GM19023 (cell line): ENCODE results near the gene MAML1.

Experiments
- ATAC-seq: cut with Tn5 transposase; IDR thresholded peaks from one replicate; pipeline ENCODE4 v1.9.1; 2021; ENCODE audit warnings: mild to moderate bottlenecking, moderate library complexity; ENCODE audit not compliant: unreplicated experiment

Gene MAML1

DNA sequence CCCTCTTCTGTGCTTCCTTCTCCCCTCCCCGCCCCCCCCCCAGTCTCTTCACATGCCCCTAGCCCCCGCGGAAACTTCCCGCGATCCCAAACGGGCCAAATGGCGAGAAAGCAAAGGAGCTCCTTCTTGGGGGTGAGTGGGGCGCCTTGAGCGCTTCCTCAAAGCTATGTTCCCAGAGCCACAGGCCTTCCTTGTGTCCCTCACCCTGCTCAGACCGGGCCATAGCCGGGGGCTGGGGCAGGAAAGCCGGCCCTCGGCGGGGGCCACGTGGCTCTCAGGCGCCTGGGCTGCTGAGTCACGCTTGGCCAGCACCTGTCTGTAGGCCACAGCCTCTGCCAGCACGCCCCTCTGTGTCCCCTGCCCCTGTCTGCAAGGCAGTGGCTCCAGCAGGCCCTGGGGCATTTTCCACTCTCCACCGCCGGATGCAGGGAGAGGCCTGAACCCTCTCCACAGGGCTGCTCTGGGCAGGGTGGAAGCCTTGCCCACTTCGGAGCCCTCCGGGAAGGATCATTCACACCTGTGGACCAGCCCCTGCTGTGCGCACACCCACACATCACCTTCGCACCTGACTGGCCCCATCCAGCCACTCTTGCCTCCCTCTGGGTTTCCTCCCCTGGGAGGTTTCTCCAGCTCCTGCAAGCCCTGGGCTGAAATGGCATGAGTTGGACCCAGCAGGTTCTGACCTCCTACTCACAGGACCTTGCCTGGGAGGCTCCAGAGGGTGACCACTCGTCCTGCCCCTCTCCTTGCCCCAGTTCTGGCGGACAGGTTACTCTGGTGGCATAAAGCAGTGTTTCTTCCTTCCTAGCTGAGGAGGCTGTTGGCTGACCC lies 86.9 kb downstream of the MAML1 start:
- ATAC-seq = no peak

- ATAC-seq = no peak
Measured at GRCh38 chr5:179820127-179820482, 87.5 kb downstream of the MAML1 start.

DNA sequence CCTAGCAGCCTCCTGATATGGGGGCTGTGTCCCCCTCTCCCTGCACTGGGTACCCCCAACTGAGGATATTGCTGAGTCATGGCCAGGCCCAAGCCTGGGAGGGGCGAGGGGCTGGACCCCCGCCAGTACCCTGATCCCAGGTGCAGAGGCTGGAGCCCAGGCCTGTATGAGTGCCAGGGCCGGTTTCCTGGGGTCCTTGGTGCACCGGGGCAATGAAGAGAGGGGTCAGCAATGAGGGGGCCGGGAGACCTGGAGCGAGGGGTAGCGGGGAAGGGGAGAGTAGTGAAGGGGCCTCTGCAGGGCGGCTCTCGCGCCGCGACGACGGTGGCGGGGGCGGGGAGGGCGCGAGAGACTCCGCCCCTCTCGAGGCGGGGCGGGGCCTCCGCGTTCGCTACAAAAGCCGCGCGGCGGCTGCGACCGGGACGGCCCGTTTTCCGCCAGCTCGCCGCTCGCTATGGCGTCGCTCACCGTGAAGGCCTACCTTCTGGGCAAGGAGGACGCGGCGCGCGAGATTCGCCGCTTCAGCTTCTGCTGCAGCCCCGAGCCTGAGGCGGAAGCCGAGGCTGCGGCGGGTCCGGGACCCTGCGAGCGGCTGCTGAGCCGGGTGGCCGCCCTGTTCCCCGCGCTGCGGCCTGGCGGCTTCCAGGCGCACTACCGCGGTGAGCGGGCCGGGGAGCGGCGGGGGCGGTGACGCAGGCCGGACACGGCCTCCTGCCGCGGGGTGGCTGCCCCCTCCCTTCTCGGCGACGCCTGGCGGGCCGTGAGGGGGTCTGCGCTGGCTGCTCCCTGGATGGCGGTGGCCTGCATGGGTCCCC lies 88.1 kb downstream of the MAML1 start, which contains the start of gene SQSTM1:
Gene SQSTM1 (plus strand): TSS at position 423 of the 815 bp plus-strand sequence. CDS start 32 bp downstream, at position 455.
- peak; percentile 41 for ATAC-seq

DNA sequence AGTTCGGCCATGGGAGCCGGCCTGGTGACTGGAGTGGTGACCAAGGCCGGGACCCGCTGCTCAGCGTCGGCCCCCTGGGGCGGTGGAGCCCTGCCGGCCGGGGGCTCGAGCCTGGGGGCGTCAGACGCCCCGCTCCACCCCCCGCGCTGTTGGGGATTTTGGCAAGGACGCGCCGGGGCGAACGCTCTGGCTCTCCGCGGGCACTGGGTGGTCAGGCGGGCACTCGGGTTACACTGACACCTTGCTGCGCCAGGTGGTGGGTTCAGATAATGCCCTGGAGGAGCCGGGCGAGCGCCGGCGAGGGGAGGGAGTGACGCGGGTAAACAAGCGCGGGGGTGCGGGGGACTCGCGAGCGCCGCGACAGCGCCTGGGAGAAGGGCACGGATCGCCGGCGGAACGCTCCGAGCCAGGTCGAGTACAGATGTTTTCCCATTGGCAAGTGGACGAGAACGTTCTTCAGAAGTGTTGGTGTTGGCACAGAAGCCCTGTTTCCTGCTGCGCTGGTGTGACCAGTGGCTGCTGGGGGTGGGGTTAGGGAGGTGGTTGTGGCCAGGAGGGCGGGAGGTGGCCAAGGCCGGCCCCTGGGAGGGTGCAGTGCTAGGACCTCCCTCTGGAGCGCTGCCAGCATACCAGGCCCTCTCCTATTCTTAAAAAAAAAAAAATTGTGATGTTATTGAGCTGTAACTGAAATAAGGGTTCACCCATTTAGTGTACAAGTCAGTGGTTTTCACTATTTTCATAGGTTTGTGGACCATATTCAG lies 88.9 kb downstream of the MAML1 start:
- ATAC-seq = peak; percentile 42

GRCh38 chr5:179822059-179822432 lies 89.4 kb downstream of the MAML1 start:
- ATAC-seq = no peak

DNA sequence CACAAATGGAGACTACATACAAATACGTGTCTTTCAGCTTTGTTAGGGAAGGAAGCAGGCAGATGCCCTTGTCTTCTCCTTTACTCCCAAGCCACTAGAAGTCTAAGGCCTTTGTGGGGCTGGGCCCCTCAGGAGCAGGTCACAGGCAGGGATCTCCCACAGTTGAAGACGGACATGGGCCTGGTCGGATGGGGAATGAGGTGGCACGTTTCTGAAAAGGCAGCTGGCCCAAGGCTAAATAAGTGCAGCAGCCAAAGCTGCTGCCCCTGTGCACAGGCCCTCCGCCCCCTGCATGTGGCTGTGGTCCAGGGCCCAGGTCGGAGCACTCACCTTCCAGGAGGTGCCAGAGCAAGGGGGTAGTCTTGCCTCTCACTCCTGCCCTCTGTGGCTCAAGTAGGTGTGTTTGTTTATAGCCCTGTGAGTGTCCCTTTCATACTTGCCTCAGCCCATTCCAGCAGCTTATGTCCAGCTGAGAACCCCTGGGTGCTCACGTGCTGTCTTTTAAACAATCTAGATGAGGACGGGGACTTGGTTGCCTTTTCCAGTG lies 89.9 kb downstream of the MAML1 start:
- no peak for ATAC-seq

- ATAC-seq = no peak
Measured at GRCh38 chr5:179823937-179824744, 91.5 kb downstream of the MAML1 start.

DNA sequence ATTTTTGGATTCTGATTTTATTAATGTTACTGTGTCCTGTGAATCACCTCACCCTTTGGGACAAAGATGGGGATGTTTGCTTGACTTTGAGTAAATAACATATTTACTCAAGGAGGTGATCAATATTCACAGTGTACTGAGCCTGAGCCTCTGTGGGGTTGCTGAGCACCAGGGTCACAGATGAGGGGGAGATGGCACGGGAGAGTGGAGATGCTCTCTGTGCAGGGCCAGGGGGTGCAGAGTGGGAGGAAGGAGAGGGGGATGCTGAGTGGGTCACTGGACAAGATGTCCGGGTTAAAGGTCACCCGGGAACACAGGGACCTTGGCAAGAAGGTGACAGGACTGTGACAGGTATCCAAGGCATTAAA lies 92.1 kb downstream of the MAML1 start:
- ATAC-seq = no peak

- no peak for ATAC-seq
Measured at GRCh38 chr5:179825655-179826182, 93.1 kb downstream of the MAML1 start.
